Osteocyte (in vitro differentiated cells): ENCODE measurements around the gene SNX11. TPM values are rescaled to one million over a fixed set of nuclear protein-coding genes. Genes with fewer than 3 reads are reported as not detected.
A peak's percentile ranks its signal among the peaks of the same experiment; 100 is the strongest.

Experiments used
- DNase-seq: peaks from one replicate; pipeline ENCODE4 v3.0.0; 2021; ENCODE audit warnings: mixed read lengths; ENCODE audit not compliant: unreplicated experiment; ENCODE audit errors: extremely low spot score
- H3K27ac Mint-ChIP-seq: one replicate; pipeline ENCODE4 v1.8.0; 2021; ENCODE audit warnings: mild to moderate bottlenecking, mixed read lengths; ENCODE audit not compliant: unreplicated experiment
- H3K27me3 Mint-ChIP-seq: one replicate; pipeline ENCODE4 v1.8.0; 2021; ENCODE audit warnings: mixed read lengths; ENCODE audit not compliant: unreplicated experiment
- H3K36me3 Mint-ChIP-seq: one replicate; pipeline ENCODE4 v1.8.0; 2021; ENCODE audit warnings: mixed read lengths; ENCODE audit not compliant: unreplicated experiment
- H3K4me1 Mint-ChIP-seq: one replicate; pipeline ENCODE4 v1.8.0; 2021; ENCODE audit warnings: mixed read lengths; ENCODE audit not compliant: unreplicated experiment
- H3K4me3 Mint-ChIP-seq: one replicate; pipeline ENCODE4 v1.8.0; 2021; ENCODE audit warnings: mild to moderate bottlenecking, moderate library complexity, mixed read lengths; ENCODE audit not compliant: unreplicated experiment
- H3K9me3 Mint-ChIP-seq: one replicate; pipeline ENCODE4 v1.8.0; 2021; ENCODE audit warnings: mixed read lengths; ENCODE audit not compliant: unreplicated experiment
- CTCF ChIP-seq: fragments of 200-600 bp; sonication (generic); IDR thresholded peaks from 2 replicates; pipeline ENCODE4 v1.5.0; 2021; ENCODE audit warnings: antibody characterized with exemption, mild to moderate bottlenecking, moderate library complexity
- total RNA-seq: library from RNA; stranded (reverse); gene quantifications from 2 replicates; pipeline ENCODE4 v1.2.1, GENCODE V29; 2021

SNX11 gene
- total RNA-seq, 1 donor from 2014 or later: 18.3 TPM

GRCh38 chr17:48081858-48082257 lies 25.7 kb upstream of the SNX11 start:
- peaks cover 23% of the 10 kb centered on the region for H3K4me1 Mint-ChIP-seq
- no peaks in the 10 kb centered on the region for H3K27me3 Mint-ChIP-seq
- no peak overlapping the region for H3K27ac Mint-ChIP-seq
- H3K4me3 Mint-ChIP-seq: no peak overlapping the region
- no peaks in the 10 kb centered on the region for H3K36me3 Mint-ChIP-seq
- no peak for DNase-seq
- no peak for TF ChIP-seq CTCF
- no peaks in the 10 kb centered on the region for H3K9me3 Mint-ChIP-seq

- H3K36me3 Mint-ChIP-seq: no peaks in the 10 kb centered on the region
- no peak overlapping the region for H3K4me3 Mint-ChIP-seq
- TF ChIP-seq CTCF: no peak
- H3K9me3 Mint-ChIP-seq: no peaks in the 10 kb centered on the region
- DNase-seq: no peak
- H3K27ac Mint-ChIP-seq: no peak overlapping the region
- peaks cover 22% of the 10 kb centered on the region for H3K4me1 Mint-ChIP-seq
- no peaks in the 10 kb centered on the region for H3K27me3 Mint-ChIP-seq
Observed at GRCh38 chr17:48084932-48085331, 22.6 kb upstream of the SNX11 start.

GRCh38 chr17:48093341-48094045 lies 14.1 kb upstream of the SNX11 start:
- Mint-ChIP-seq H3K27ac (peak overlapping the region; percentile 28), H3K36me3 (peaks cover 5% of the 10 kb centered on the region), H3K4me3 (no peak overlapping the region), H3K27me3 (no peaks in the 10 kb centered on the region), H3K9me3 (no peaks in the 10 kb centered on the region), H3K4me1 (peaks cover 16% of the 10 kb centered on the region)
- no peak for TF ChIP-seq CTCF
- DNase-seq: no peak

- no peak overlapping the region for H3K4me3 Mint-ChIP-seq
- TF ChIP-seq CTCF: no peak
- no peak for DNase-seq
- H3K9me3 Mint-ChIP-seq: no peaks in the 10 kb centered on the region
- H3K36me3 Mint-ChIP-seq: peaks cover 5% of the 10 kb centered on the region
- peaks cover 19% of the 10 kb centered on the region for H3K4me1 Mint-ChIP-seq
- H3K27me3 Mint-ChIP-seq: no peaks in the 10 kb centered on the region
- H3K27ac Mint-ChIP-seq: no peak overlapping the region
Observed at GRCh38 chr17:48095611-48096010, 12.0 kb upstream of the SNX11 start.

GRCh38 chr17:48100160-48100559 lies 7.4 kb upstream of the SNX11 start:
- H3K36me3 Mint-ChIP-seq: peaks cover 3% of the 10 kb centered on the region
- peaks cover 30% of the 10 kb centered on the region for H3K4me1 Mint-ChIP-seq
- H3K27me3 Mint-ChIP-seq: no peaks in the 10 kb centered on the region
- DNase-seq: no peak
- peak overlapping the region; percentile 97 for H3K27ac Mint-ChIP-seq
- peak overlapping the region; percentile 100 for H3K4me3 Mint-ChIP-seq
- TF ChIP-seq CTCF: no peak
- H3K9me3 Mint-ChIP-seq: no peaks in the 10 kb centered on the region
